ENCODE measurements around the gene MSH5.

The MSH5 gene

GRCh38 chr6:31727717-31728671, 11.8 kb upstream of the MSH5 start:
- peak overlapping the region; percentile 75 for H3K27ac ChIP-seq (ENCODE audit: low read length)
- H4K20me1 ChIP-seq (ENCODE audit: insufficient read depth, low read length) = 0 out of 2 replicates have a peak, but pooled peaks cover 5% of the 10 kb centered on the region
- peaks cover 33% of the 10 kb centered on the region for H3K36me3 ChIP-seq (replicated peaks; ENCODE audit: low read depth, low read length)
- TF ChIP-seq EZH2phosphoT487 (IDR thresholded peaks at IDR 0.05; ENCODE audit: low read depth) (no peak), CTCF (IDR thresholded peaks at IDR 0.05; ENCODE audit: low read depth, low read length) (no peak)
- H3K27me3 ChIP-seq (ENCODE audit: low read depth, low read length) = no peaks in the 10 kb centered on the region
- H3K4me2 ChIP-seq (ENCODE audit: low read length) = peak overlapping the region; percentile 48
- 0 out of 2 replicates have a peak overlapping the region, but pooled peaks have one; percentile 18 for H3K9ac ChIP-seq (ENCODE audit: low read length)
- H3K9me3 ChIP-seq (ENCODE audit: insufficient read depth, low read length) = no peaks in the 10 kb centered on the region
- no peak overlapping the region for H3K4me3 ChIP-seq (ENCODE audit: low read length)
- no peaks in the 10 kb centered on the region for H3K79me2 ChIP-seq (ENCODE audit: low read length)
- H2AFZ ChIP-seq (ENCODE audit: low read depth, low read length) = no peak overlapping the region
- peaks cover 30% of the 10 kb centered on the region for H3K4me1 ChIP-seq (ENCODE audit: low read length)

- H3K4me1 ChIP-seq (ENCODE audit: low read length) = peaks cover 30% of the 10 kb centered on the region
- no peak within 1 kb of the TSS for H2AFZ ChIP-seq (ENCODE audit: low read depth, low read length)
- H4K20me1 ChIP-seq (ENCODE audit: insufficient read depth, low read length) = peaks cover 7% of the 10 kb centered on the region
- H3K27me3 ChIP-seq (ENCODE audit: low read depth, low read length) = no peaks in the 10 kb centered on the region
- H3K4me3 ChIP-seq (ENCODE audit: low read length) = no peak within 1 kb of the TSS
- H3K36me3 ChIP-seq (replicated peaks; ENCODE audit: low read depth, low read length) = peaks cover 42% of the 10 kb centered on the region
- H3K27ac ChIP-seq (ENCODE audit: low read length) = peak within 1 kb of the TSS; percentile 75
- no peak for TF ChIP-seq EZH2phosphoT487 (IDR thresholded peaks at IDR 0.05; ENCODE audit: low read depth)
- no peak; the same call in 1 of the 2 replicates for TF ChIP-seq CTCF (IDR thresholded peaks at IDR 0.05; ENCODE audit: low read depth, low read length)
- H3K79me2 ChIP-seq (ENCODE audit: low read length) = peaks cover 6% of the 10 kb centered on the region
- H3K9ac ChIP-seq (ENCODE audit: low read length) = no peak within 1 kb of the TSS
- no peaks in the 10 kb centered on the region for H3K9me3 ChIP-seq (ENCODE audit: insufficient read depth, low read length)
- H3K4me2 ChIP-seq (ENCODE audit: low read length) = peak within 1 kb of the TSS; percentile 48; the same call in 1 of the 2 replicates
Measured at GRCh38 chr6:31728767-31729514, 10.9 kb upstream of the MSH5 start, which contains the start of gene DDAH2. DDAH2 (minus strand) TSS chr6:31729299; CDS start chr6:31729161, 138 bp downstream.

GRCh38 chr6:31729515-31729978, 10.3 kb upstream of the MSH5 start:
- peaks cover 35% of the 10 kb centered on the region for H3K4me1 ChIP-seq (ENCODE audit: low read length)
- H3K9ac ChIP-seq (ENCODE audit: low read length) = no peak overlapping the region
- no peak overlapping the region for H3K27ac ChIP-seq (ENCODE audit: low read length)
- no peak for TF ChIP-seq EZH2phosphoT487 (IDR thresholded peaks at IDR 0.05; ENCODE audit: low read depth)
- TF ChIP-seq CTCF (IDR thresholded peaks at IDR 0.05; ENCODE audit: low read depth, low read length) = peak; percentile 61; the same call in 1 of the 2 replicates
- no peaks in the 10 kb centered on the region for H3K27me3 ChIP-seq (ENCODE audit: low read depth, low read length)
- H2AFZ ChIP-seq (ENCODE audit: low read depth, low read length) = no peak overlapping the region
- H4K20me1 ChIP-seq (ENCODE audit: insufficient read depth, low read length) = peaks cover 13% of the 10 kb centered on the region
- H3K79me2 ChIP-seq (ENCODE audit: low read length) = peaks cover 12% of the 10 kb centered on the region
- peaks cover 46% of the 10 kb centered on the region for H3K36me3 ChIP-seq (replicated peaks; ENCODE audit: low read depth, low read length)
- H3K4me3 ChIP-seq (ENCODE audit: low read length) = no peak overlapping the region
- no peak overlapping the region for H3K4me2 ChIP-seq (ENCODE audit: low read length)
- H3K9me3 ChIP-seq (ENCODE audit: insufficient read depth, low read length) = no peaks in the 10 kb centered on the region

Measured in OCI-LY3 (cell line).